ENCODE measurements around the gene SOX6. TPM values are rescaled to one million over a fixed set of nuclear protein-coding genes. Genes with fewer than 3 reads are reported as not detected.

Gene SOX6
- total RNA-seq, 2 experiments from 2014 or later, result 0.13 TPM; not detected in 1

DNA sequence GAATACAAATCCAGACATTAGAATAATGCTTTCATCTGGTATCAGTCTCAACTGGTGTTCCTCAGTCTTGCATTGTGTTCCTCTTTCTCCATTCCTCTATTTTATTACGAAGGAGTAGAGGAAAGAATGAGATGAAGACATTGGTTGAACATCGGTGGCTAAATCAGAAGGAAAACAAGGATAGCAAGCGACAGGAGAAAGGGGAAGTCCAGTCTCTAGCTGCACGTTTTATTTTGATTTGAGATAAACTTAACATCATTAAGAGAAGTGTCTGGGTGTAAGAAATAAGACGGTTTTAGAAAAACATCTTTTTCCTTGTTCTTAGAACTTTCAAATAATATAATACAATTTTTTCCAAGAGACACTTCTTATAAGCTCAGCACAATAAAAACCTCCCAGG is 6.2 kb downstream of the SOX6 start:
- intact Hi-C loops (cut with micrococcal nuclease; ENCODE audit: unreplicated experiment), result no loop called here
- H2AFZ ChIP-seq (ENCODE audit: low read length), result no peak overlapping the region
- no TSS peak for BruUV-seq (replicated peaks)
- ChIA-PET POLR2A (interaction anchor here (0.7 to 1.3 kb wide), 2 partner anchors 19 to 23 kb away, joined by 3 read pairs; no protein-coding TSS in a partner anchor), CTCF (ENCODE audit: unreplicated experiment) (no interaction called here)
- TF ChIP-seq, protein P1, sequence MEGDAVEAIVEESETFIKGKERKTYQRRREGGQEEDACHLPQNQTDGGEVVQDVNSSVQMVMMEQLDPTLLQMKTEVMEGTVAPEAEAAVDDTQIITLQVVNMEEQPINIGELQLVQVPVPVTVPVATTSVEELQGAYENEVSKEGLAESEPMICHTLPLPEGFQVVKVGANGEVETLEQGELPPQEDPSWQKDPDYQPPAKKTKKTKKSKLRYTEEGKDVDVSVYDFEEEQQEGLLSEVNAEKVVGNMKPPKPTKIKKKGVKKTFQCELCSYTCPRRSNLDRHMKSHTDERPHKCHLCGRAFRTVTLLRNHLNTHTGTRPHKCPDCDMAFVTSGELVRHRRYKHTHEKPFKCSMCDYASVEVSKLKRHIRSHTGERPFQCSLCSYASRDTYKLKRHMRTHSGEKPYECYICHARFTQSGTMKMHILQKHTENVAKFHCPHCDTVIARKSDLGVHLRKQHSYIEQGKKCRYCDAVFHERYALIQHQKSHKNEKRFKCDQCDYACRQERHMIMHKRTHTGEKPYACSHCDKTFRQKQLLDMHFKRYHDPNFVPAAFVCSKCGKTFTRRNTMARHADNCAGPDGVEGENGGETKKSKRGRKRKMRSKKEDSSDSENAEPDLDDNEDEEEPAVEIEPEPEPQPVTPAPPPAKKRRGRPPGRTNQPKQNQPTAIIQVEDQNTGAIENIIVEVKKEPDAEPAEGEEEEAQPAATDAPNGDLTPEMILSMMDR (conservative IDR thresholded peaks at IDR 0.05; ENCODE audit: low read length), result no peak
- TF ChIP-seq EZH2phosphoT487 (IDR thresholded peaks at IDR 0.05; ENCODE audit: borderline replicate concordance, low read depth, low read length), result no peak
- H3K9me2 ChIP-seq (ENCODE audit: insufficient read depth, low read length), result no peaks in the 10 kb centered on the region
- H4K20me1 ChIP-seq (ENCODE audit: insufficient read depth, low read length), result no peaks in the 10 kb centered on the region
- no peak overlapping the region for H3K27ac ChIP-seq (ENCODE audit: low read depth, low read length, poor library complexity, severe bottlenecking)
- no peaks in the 10 kb centered on the region for H3K4me1 ChIP-seq (ENCODE audit: insufficient read depth, low read length, poor library complexity, severe bottlenecking)
- H3K36me3 ChIP-seq (ENCODE audit: insufficient read depth, low read length), result no peaks in the 10 kb centered on the region
- H3K79me2 ChIP-seq (ENCODE audit: insufficient read depth, low read depth, low read length), result no peaks in the 10 kb centered on the region
- no peak overlapping the region for H3K4me3 ChIP-seq (ENCODE audit: low read depth, low read length, poor library complexity, severe bottlenecking)
- H3K9me3 ChIP-seq (ENCODE audit: low read length), result no peaks in the 10 kb centered on the region
- no peak overlapping the region for H3K4me2 ChIP-seq (ENCODE audit: low read length)
- no peak for DNase-seq (ENCODE audit: low spot score)

DNA sequence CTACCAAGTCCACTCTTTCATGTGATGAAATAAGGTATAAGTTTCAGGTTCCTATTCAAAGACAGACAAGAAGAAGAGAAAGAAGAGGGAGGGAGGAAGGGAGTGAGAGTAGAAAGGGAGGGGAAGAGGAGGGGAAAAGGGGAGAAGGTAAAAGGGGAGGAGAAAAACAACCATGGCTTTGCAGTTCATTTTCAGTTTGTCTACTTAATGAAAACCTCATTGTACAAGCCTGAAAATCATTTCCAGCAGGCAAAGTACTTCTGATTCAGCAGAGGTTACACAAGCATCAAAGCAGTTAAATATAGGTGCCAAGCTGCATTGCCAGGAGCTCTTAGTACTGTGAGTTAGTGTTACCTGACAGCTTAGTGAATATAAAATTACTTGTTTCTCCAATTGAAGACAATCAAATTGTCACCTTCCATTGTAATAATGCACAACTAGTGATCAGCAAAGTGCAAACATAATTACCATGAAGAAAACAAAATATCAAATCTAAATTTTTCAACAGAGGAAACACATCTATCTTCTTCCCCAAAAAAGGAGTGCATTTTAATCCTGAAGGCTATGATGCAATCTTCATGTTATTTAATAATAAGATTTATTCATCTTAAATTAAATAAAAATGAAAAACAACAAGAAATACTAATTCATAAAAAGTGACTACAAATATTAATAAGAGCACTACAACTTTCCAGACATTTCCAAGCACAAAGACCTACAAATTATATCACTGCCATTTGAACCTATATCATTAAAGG is 8.2 kb downstream of the SOX6 start:
- Histone ChIP-seq H3K36me3 (ENCODE audit: insufficient read depth, low read length) (no peaks in the 10 kb centered on the region), H3K27ac (ENCODE audit: low read depth, low read length, poor library complexity, severe bottlenecking) (no peak overlapping the region), H4K20me1 (ENCODE audit: insufficient read depth, low read length) (no peaks in the 10 kb centered on the region), H2AFZ (ENCODE audit: low read length) (no peak overlapping the region), H3K4me2 (ENCODE audit: low read length) (no peak overlapping the region), H3K9me2 (ENCODE audit: insufficient read depth, low read length) (no peaks in the 10 kb centered on the region), H3K4me3 (ENCODE audit: low read depth, low read length, poor library complexity, severe bottlenecking) (no peak overlapping the region), H3K79me2 (ENCODE audit: insufficient read depth, low read depth, low read length) (no peaks in the 10 kb centered on the region), H3K9me3 (ENCODE audit: low read length) (no peaks in the 10 kb centered on the region), H3K4me1 (ENCODE audit: insufficient read depth, low read length, poor library complexity, severe bottlenecking) (no peaks in the 10 kb centered on the region)
- ChIA-PET POLR2A (interaction anchor here (1.4 kb wide), 1 partner anchor 12 kb away, joined by 3 read pairs; no protein-coding TSS in a partner anchor), CTCF (ENCODE audit: unreplicated experiment) (no interaction called here)
- no peak for DNase-seq (ENCODE audit: low spot score)
- intact Hi-C loops (cut with micrococcal nuclease; ENCODE audit: unreplicated experiment), result no loop called here
- TF ChIP-seq, protein P1 (conservative IDR thresholded peaks at IDR 0.05; ENCODE audit: low read length), result no peak
- TF ChIP-seq EZH2phosphoT487 (IDR thresholded peaks at IDR 0.05; ENCODE audit: borderline replicate concordance, low read depth, low read length), result no peak
- BruUV-seq (replicated peaks), result no TSS peak

DNA sequence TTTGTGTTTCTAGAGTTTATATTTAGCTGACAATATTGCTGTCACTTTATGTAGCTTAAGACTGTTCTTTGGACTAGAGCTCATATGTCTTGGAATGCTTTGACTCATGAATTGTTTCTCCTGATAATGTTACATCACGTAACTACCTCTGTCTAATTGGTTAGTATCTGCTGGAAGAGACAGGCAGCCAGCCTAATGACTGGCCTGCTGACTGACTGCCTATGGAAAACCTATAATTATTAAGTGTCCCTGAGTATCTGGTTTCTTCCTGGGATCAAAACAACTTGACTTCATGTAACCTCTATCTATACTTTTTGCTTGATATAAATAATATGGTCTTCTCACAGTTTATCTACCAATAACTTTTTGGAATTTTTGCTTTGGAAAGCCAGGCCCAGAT is 9.4 kb downstream of the SOX6 start:
- no peak overlapping the region for H3K4me2 ChIP-seq (ENCODE audit: low read length)
- no peaks in the 10 kb centered on the region for H3K9me2 ChIP-seq (ENCODE audit: insufficient read depth, low read length)
- BruUV-seq (replicated peaks), result no TSS peak
- no peaks in the 10 kb centered on the region for H4K20me1 ChIP-seq (ENCODE audit: insufficient read depth, low read length)
- no peaks in the 10 kb centered on the region for H3K36me3 ChIP-seq (ENCODE audit: insufficient read depth, low read length)
- H3K4me1 ChIP-seq (ENCODE audit: insufficient read depth, low read length, poor library complexity, severe bottlenecking), result no peaks in the 10 kb centered on the region
- no peak overlapping the region for H3K27ac ChIP-seq (ENCODE audit: low read depth, low read length, poor library complexity, severe bottlenecking)
- H3K4me3 ChIP-seq (ENCODE audit: low read depth, low read length, poor library complexity, severe bottlenecking), result no peak overlapping the region
- ChIA-PET CTCF (ENCODE audit: unreplicated experiment) (no interaction called here), POLR2A (no interaction called here)
- H2AFZ ChIP-seq (ENCODE audit: low read length), result no peak overlapping the region
- intact Hi-C loops (cut with micrococcal nuclease; ENCODE audit: unreplicated experiment), result no loop called here
- no peaks in the 10 kb centered on the region for H3K79me2 ChIP-seq (ENCODE audit: insufficient read depth, low read depth, low read length)
- TF ChIP-seq, protein P1 (conservative IDR thresholded peaks at IDR 0.05; ENCODE audit: low read length), result no peak
- TF ChIP-seq EZH2phosphoT487 (IDR thresholded peaks at IDR 0.05; ENCODE audit: borderline replicate concordance, low read depth, low read length), result no peak
- DNase-seq (ENCODE audit: low spot score), result no peak
- H3K9me3 ChIP-seq (ENCODE audit: low read length), result no peaks in the 10 kb centered on the region

Data from OCI-LY7 (cell line).